HepG2 (cell line): ENCODE measurements around the gene KIF24. TPM values are rescaled to one million over a fixed set of nuclear protein-coding genes. Genes with fewer than 3 reads are reported as not detected.

Source experiments
- GLI4 ChIP-seq: sonication (generic); formaldehyde crosslinking; IDR thresholded peaks from 2 replicates; pipeline ENCODE4 v1.5.1; 2020; ENCODE audit warnings: missing genetic modification reagents, mild to moderate bottlenecking, moderate library complexity, borderline replicate concordance
- IRX3 ChIP-seq: sonication (generic); formaldehyde crosslinking; IDR thresholded peaks from 2 replicates; pipeline ENCODE4 v1.8.1; 2023; ENCODE audit warnings: mild to moderate bottlenecking, low read depth, missing genetic modification reagents, borderline replicate concordance
- RFXAP ChIP-seq: sonication (generic); formaldehyde crosslinking; IDR thresholded peaks from 2 replicates; pipeline ENCODE4 v1.4.0; 2020; ENCODE audit warnings: missing genetic modification reagents, borderline replicate concordance
- SOX6 ChIP-seq, 2 experiments: fragments of 450-650 bp in 1 of 2; sonication (generic) in 1 of 2; formaldehyde crosslinking in 1 of 2; IDR thresholded peaks; 2 replicates each; pipeline versions ENCODE4 v1.4.0 to v1.6.1; 2017 to 2020; ENCODE audit warnings: antibody characterized with exemption in 1 of 2, mild to moderate bottlenecking in 1 of 2, missing genetic modification reagents in 1 of 2
- STAT5B ChIP-seq: sonication (generic); formaldehyde crosslinking; IDR thresholded peaks from 2 replicates; pipeline ENCODE4 v1.4.0; 2020; ENCODE audit warnings: missing genetic modification reagents
- XRCC5 ChIP-seq: fragments of 200-400 bp; formaldehyde crosslinking; optimal IDR thresholded peaks from 2 replicates; pipeline ENCODE3; 2017; ENCODE audit warnings: mild to moderate bottlenecking, low read length
- ZNF230 ChIP-seq: sonication (generic); formaldehyde crosslinking; IDR thresholded peaks from 2 replicates; pipeline ENCODE4 v1.4.0; 2020; ENCODE audit warnings: mild to moderate bottlenecking, missing genetic modification reagents
- ZNF558 ChIP-seq: sonication (generic); formaldehyde crosslinking; IDR thresholded peaks from 2 replicates; pipeline ENCODE4 v1.9.0; 2022; ENCODE audit warnings: mild to moderate bottlenecking, missing genetic modification reagents, borderline replicate concordance
- ZNF607 ChIP-seq: sonication (generic); formaldehyde crosslinking; IDR thresholded peaks from 2 replicates; pipeline ENCODE4 v1.5.1; 2020; ENCODE audit warnings: missing genetic modification reagents, mild to moderate bottlenecking, borderline replicate concordance
- ZNF616 ChIP-seq: sonication (generic); formaldehyde crosslinking; IDR thresholded peaks from 2 replicates; pipeline ENCODE4 v1.5.0; 2020; ENCODE audit warnings: low read depth, mild to moderate bottlenecking, missing genetic modification reagents
- ZNF780A ChIP-seq: sonication (generic); formaldehyde crosslinking; IDR thresholded peaks from 2 replicates; pipeline ENCODE4 v1.8.0; 2022; ENCODE audit warnings: mild to moderate bottlenecking, missing genetic modification reagents, moderate library complexity
- polyA plus RNA-seq, 8 experiments: library from polyadenylated mRNA; depleted of rRNA in 3 of 8; stranded (reverse) in 7 of 8; unstranded in 1 of 8; fragments of >200 nt; fragmentation: Illumina TruSeq in 4 of 8; extraction: Trizol in 4 of 8; gene quantifications; 2 replicates each; pipeline versions ENCODE4 v1.2.1 to v1.2.3, GENCODE V29; 2011 to 2016; ENCODE audit warnings: low read depth in 4 of 8, missing spikeins in 1 of 8, mixed read lengths in 1 of 8; ENCODE audit not compliant: insufficient read depth in 1 of 8
- total RNA-seq, 5 experiments: library from RNA; depleted of rRNA; stranded (reverse); fragments of >200 nt; fragmentation: Illumina TruSeq; extraction: Trizol; gene quantifications; 2 replicates each; pipeline ENCODE4 v1.2.3, GENCODE V29; 2016; ENCODE audit warnings: low read depth in 1 of 5
- TF ChIP-seq, protein P1 (sequence below): sonication (generic); formaldehyde crosslinking; IDR thresholded peaks from 2 replicates; pipeline ENCODE4 v1.4.0; 2020; ENCODE audit warnings: missing genetic modification reagents, borderline replicate concordance
- TF ChIP-seq, protein P2 (sequence below): sonication (generic); formaldehyde crosslinking; IDR thresholded peaks from 2 replicates; pipeline ENCODE4 v1.4.0; 2020; ENCODE audit warnings: missing genetic modification reagents
- TF ChIP-seq, protein P3 (sequence below): sonication (generic); formaldehyde crosslinking; IDR thresholded peaks from 2 replicates; pipeline ENCODE4 v1.4.0; 2020; ENCODE audit warnings: mild to moderate bottlenecking, low read depth, missing genetic modification reagents
- TF ChIP-seq, protein P4 (sequence below): IDR thresholded peaks from 2 replicates; pipeline ENCODE4 v1.6.1; 2018; ENCODE audit warnings: missing genetic modification reagents, mild to moderate bottlenecking, missing compliant biosample characterization
- TF ChIP-seq, protein P5 (sequence below): sonication (generic); formaldehyde crosslinking; IDR thresholded peaks from 2 replicates; pipeline ENCODE4 v1.5.0; 2020; ENCODE audit warnings: mild to moderate bottlenecking, missing genetic modification reagents

KIF24 gene
- total and polyA plus RNA-seq, 2 of the 13 experiments (the other 11 are each of a cell fraction or from before 2014, with no cell fraction given): 1.1 to 3.0 TPM

DNA sequence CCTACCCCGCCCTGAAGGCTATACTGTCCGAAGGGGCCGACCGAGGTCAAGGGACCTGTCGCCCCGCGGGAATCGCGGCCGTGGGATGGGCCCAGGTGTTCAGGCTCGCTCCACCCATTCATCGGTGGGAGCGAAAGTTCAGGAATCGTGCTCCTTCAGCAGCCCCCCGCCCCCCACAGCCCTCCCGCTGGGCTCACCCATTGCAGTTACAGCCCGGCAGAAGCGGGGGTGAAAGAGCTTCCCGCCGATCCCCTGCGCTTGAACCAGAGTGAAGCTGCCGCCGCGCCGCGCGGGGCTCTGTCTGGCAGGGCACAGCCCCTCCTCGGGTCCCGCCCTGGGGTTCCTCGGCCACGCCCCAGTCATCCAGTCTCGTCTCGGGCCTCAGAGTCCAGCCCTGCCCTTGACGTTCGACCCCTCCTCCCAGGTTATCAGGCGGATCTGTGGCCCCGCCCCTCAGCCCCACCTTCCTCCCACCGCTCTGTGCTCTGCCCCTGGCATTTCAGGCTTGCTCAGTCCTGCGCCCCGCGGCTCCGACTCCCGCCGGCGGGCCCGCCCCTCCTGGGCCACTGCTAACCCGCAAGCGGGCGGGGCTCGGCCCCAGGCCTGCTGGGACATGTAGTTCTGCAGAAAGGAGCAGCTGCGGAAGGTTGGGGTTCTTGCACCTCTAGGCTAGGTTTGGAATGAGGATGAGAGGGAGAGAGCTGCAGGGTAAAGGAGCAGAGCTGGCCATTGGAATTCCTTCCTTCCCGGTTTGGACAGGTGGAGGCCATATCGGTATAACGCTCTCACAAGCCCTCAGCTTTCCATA, 47.7 kb upstream of the KIF24 start, which contains the start of gene MYORG (continued):
- TF ChIP-seq, protein P1, sequence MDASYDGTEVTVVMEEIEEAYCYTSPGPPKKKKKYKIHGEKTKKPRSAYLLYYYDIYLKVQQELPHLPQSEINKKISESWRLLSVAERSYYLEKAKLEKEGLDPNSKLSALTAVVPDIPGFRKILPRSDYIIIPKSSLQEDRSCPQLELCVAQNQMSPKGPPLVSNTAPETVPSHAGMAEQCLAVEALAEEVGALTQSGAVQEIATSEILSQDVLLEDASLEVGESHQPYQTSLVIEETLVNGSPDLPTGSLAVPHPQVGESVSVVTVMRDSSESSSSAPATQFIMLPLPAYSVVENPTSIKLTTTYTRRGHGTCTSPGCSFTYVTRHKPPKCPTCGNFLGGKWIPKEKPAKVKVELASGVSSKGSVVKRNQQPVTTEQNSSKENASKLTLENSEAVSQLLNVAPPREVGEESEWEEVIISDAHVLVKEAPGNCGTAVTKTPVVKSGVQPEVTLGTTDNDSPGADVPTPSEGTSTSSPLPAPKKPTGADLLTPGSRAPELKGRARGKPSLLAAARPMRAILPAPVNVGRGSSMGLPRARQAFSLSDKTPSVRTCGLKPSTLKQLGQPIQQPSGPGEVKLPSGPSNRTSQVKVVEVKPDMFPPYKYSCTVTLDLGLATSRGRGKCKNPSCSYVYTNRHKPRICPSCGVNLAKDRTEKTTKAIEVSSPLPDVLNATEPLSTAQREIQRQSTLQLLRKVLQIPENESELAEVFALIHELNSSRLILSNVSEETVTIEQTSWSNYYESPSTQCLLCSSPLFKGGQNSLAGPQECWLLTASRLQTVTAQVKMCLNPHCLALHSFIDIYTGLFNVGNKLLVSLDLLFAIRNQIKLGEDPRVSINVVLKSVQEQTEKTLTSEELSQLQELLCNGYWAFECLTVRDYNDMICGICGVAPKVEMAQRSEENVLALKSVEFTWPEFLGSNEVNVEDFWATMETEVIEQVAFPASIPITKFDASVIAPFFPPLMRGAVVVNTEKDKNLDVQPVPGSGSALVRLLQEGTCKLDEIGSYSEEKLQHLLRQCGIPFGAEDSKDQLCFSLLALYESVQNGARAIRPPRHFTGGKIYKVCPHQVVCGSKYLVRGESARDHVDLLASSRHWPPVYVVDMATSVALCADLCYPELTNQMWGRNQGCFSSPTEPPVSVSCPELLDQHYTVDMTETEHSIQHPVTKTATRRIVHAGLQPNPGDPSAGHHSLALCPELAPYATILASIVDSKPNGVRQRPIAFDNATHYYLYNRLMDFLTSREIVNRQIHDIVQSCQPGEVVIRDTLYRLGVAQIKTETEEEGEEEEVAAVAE: 0 out of 2 replicates have a peak, but pooled peaks have one; percentile 11
- TF ChIP-seq ZNF607 (peak; percentile 88; the same call in 1 of the 2 replicates), SOX6 (IDR thresholded peaks at IDR 0.05) (no peak), SOX6 (CRISPR knock-in tag; IDR thresholded peaks at IDR 0.05) (peak; percentile 72), XRCC5 (peak; percentile 53), STAT5B (CRISPR knock-in tag) (no peak), ZNF780A (CRISPR knock-in tag) (no peak; the same call in 1 of the 2 replicates), ZNF230 (CRISPR knock-in tag) (no peak; the same call in 1 of the 2 replicates), ZNF558 (CRISPR knock-in tag) (peak; percentile 82; the same call in 1 of the 2 replicates), IRX3 (CRISPR knock-in tag) (no peak), RFXAP (CRISPR knock-in tag) (0 out of 2 replicates have a peak, but pooled peaks have one; percentile 51), GLI4 (peak; percentile 27; the same call in 1 of the 2 replicates), ZNF616 (CRISPR knock-in tag) (no peak)
- TF ChIP-seq, protein P2, sequence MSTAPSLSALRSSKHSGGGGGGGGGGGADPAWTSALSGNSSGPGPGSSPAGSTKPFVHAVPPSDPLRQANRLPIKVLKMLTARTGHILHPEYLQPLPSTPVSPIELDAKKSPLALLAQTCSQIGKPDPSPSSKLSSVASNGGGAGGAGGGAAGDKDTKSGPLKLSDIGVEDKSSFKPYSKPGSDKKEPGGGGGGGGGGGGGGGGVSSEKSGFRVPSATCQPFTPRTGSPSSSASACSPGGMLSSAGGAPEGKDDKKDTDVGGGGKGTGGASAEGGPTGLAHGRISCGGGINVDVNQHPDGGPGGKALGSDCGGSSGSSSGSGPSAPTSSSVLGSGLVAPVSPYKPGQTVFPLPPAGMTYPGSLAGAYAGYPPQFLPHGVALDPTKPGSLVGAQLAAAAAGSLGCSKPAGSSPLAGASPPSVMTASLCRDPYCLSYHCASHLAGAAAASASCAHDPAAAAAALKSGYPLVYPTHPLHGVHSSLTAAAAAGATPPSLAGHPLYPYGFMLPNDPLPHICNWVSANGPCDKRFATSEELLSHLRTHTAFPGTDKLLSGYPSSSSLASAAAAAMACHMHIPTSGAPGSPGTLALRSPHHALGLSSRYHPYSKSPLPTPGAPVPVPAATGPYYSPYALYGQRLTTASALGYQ: peak; percentile 51; the same call in 1 of the 2 replicates
- TF ChIP-seq, protein P3, sequence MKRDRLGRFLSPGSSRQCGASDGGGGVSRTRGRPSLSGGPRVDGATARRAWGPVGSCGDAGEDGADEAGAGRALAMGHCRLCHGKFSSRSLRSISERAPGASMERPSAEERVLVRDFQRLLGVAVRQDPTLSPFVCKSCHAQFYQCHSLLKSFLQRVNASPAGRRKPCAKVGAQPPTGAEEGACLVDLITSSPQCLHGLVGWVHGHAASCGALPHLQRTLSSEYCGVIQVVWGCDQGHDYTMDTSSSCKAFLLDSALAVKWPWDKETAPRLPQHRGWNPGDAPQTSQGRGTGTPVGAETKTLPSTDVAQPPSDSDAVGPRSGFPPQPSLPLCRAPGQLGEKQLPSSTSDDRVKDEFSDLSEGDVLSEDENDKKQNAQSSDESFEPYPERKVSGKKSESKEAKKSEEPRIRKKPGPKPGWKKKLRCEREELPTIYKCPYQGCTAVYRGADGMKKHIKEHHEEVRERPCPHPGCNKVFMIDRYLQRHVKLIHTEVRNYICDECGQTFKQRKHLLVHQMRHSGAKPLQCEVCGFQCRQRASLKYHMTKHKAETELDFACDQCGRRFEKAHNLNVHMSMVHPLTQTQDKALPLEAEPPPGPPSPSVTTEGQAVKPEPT (CRISPR knock-in tag): no peak
- TF ChIP-seq, protein P4, sequence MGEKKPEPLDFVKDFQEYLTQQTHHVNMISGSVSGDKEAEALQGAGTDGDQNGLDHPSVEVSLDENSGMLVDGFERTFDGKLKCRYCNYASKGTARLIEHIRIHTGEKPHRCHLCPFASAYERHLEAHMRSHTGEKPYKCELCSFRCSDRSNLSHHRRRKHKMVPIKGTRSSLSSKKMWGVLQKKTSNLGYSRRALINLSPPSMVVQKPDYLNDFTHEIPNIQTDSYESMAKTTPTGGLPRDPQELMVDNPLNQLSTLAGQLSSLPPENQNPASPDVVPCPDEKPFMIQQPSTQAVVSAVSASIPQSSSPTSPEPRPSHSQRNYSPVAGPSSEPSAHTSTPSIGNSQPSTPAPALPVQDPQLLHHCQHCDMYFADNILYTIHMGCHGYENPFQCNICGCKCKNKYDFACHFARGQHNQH: 0 out of 2 replicates have a peak, but pooled peaks have one; percentile 53
- TF ChIP-seq, protein P5, sequence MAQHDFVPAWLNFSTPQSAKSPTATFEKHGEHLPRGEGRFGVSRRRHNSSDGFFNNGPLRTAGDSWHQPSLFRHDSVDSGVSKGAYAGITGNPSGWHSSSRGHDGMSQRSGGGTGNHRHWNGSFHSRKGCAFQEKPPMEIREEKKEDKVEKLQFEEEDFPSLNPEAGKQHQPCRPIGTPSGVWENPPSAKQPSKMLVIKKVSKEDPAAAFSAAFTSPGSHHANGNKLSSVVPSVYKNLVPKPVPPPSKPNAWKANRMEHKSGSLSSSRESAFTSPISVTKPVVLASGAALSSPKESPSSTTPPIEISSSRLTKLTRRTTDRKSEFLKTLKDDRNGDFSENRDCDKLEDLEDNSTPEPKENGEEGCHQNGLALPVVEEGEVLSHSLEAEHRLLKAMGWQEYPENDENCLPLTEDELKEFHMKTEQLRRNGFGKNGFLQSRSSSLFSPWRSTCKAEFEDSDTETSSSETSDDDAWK: no peak
